ENCODE results near the gene CREB3L2. TPM values are rescaled to one million over a fixed set of nuclear protein-coding genes. Genes with fewer than 3 reads are reported as not detected.
A peak's percentile ranks its signal among the peaks of the same experiment; 100 is the strongest.

Gene CREB3L2
- total and polyA plus RNA-seq, 4 donors = 13.0 to 25.7 (median 19.5) TPM

DNA sequence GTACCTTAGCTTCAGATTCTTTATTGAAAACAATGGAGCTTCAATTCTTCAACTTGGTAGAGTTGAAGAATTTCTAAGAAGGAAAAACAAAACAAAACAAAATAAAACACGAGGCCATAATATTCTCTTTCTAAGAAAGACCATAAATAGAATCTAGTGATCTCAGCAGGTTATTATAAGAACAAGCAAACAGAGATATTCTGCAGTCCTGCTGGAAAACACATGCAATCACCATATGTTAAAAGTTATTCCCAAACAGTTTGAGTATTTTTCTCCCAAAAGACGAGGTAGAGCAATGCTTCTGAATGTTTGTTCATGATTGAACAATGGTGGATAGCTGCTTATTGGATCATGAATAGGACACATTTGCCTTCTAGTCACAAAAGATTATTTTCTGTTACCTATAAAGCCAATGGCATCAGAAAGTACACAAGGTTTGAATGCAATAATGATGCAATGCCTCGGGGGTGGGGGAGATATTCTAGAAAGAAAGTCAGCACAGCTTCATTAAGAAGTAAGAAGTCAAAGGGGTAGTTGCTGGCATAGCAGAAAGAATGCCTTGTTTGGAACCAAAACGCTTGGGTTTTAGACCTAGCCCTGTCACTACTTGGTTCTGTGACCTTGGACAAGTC lies 59.3 kb downstream of the CREB3L2 start:
- WGBS (ENCODE audit: insufficient coverage) = 83% methylated on average over 2 of the region's 4 CpGs
- Histone ChIP-seq H3K9me3 (ENCODE audit: control insufficient read depth, insufficient read depth, low read length) (no peaks in the 10 kb centered on the region), H3K36me3 (ENCODE audit: control insufficient read depth, insufficient read depth, low read length) (no peaks in the 10 kb centered on the region), H3K27me3 (ENCODE audit: control insufficient read depth, insufficient read depth, low read length) (no peaks in the 10 kb centered on the region), H3K4me1 (ENCODE audit: control insufficient read depth, insufficient read depth, low read length) (no peaks in the 10 kb centered on the region), H3K4me3 (ENCODE audit: low read depth, low read length) (no peak overlapping the region), H3K27ac (ENCODE audit: low read depth, low read length) (peak overlapping the region; percentile 70)
- DNase-seq (ENCODE audit: low read depth in 4 of 6, low spot score in 6 of 6) = no peak

DNA sequence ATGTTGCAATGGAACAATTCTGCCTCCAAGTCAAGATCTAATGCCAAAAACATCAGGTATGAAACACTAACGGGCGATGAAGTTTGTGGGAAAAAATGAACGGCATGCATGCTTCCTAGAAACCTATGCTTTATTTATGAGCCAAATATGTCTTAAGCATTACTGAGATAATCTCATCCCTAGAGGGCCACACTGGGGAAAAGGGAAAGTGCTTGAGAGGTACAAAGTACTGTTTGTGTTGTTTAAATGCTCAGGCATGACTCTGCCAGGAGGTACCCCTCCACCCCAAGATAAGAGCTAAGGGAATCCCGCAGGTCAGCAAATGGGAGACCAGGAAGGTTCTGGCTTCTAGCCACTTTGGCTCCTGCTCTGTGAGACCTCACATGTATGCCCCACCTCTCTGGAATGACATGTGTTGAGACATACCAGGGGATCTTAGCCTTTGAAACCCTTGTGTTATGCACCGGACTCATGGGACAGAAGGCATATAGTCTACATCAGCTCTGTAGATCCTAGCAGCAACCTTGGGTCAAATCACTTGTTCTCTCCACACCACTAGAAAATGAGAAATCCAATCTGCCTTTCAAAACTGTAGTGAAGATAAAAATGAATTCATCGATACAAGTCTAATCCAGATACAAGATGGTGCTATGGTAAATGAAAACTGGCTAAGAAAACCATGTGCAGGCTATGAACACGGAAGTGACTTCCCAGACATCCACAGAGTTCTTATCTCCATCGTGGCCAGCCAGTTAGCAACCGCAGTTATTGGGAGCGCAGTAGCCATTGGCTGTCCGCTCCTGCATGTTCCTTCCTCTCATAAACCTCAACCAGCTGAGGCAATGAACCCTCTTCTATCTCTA lies 61.0 kb downstream of the CREB3L2 start:
- H3K4me1 ChIP-seq (ENCODE audit: control insufficient read depth, insufficient read depth, low read length) = peaks cover 9% of the 10 kb centered on the region
- no peak for DNase-seq (ENCODE audit: low read depth in 4 of 6, low spot score in 6 of 6)

DNA sequence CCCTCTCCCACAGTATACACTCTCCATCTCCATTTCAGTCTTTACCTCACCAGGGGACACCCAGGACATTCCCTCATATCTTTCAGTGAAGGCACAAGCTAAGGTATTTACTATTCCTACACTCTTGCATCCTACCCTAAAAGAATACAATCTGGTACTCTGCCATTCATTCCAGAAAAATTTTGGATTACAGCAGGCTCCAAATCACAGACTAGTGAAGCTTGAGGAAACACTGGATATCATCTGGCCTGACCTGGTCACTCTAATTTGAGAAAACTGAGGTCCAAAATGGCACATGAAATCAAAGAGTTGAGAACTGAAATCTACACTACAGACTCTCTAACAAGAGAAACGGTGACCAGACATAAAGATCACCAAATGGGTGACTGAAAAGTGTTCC lies 61.7 kb downstream of the CREB3L2 start:
- H3K27me3 ChIP-seq (ENCODE audit: control insufficient read depth, insufficient read depth, low read length) = no peaks in the 10 kb centered on the region
- WGBS (ENCODE audit: insufficient coverage) = 100% methylated on average over 1 of the region's 1 CpG
- no peaks in the 10 kb centered on the region for H3K9me3 ChIP-seq (ENCODE audit: control insufficient read depth, insufficient read depth, low read length)
- no peaks in the 10 kb centered on the region for H3K36me3 ChIP-seq (ENCODE audit: control insufficient read depth, insufficient read depth, low read length)
- no peak for DNase-seq (ENCODE audit: low read depth in 4 of 6, low spot score in 6 of 6)
- no peak overlapping the region for H3K27ac ChIP-seq (ENCODE audit: low read depth, low read length)
- H3K4me1 ChIP-seq (ENCODE audit: control insufficient read depth, insufficient read depth, low read length) = peaks cover 9% of the 10 kb centered on the region
- H3K4me3 ChIP-seq (ENCODE audit: low read depth, low read length) = no peak overlapping the region

More for the DNA sequence above, 61.0 kb downstream of the CREB3L2 start:
- Histone ChIP-seq H3K4me3 (ENCODE audit: low read depth, low read length) (no peak overlapping the region), H3K9me3 (ENCODE audit: control insufficient read depth, insufficient read depth, low read length) (no peaks in the 10 kb centered on the region), H3K36me3 (ENCODE audit: control insufficient read depth, insufficient read depth, low read length) (no peaks in the 10 kb centered on the region), H3K27ac (ENCODE audit: low read depth, low read length) (no peak overlapping the region), H3K27me3 (ENCODE audit: control insufficient read depth, insufficient read depth, low read length) (no peaks in the 10 kb centered on the region)
- WGBS (ENCODE audit: insufficient coverage) = 100% methylated on average over 6 of the region's 11 CpGs

DNA sequence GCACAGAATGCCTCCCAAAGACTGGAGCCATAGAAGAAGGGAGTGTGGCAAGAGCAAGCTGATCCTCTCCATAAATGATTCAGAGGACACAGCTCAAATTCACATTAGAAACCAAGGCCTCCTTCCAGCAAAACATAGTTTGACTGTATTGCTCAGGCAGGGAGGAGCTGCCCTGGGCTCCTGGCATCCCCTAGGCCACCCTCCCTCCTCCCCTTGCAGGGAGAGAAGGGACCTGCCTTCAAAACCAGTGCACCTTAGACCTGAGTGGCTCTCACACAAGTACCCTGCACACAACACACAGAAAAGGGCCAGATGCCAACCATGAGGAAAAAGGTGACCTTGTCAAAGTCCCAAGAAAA lies 64.7 kb downstream of the CREB3L2 start:
- Histone ChIP-seq H3K27me3 (ENCODE audit: control insufficient read depth, insufficient read depth, low read length) (no peaks in the 10 kb centered on the region), H3K36me3 (ENCODE audit: control insufficient read depth, insufficient read depth, low read length) (no peaks in the 10 kb centered on the region), H3K9me3 (ENCODE audit: control insufficient read depth, insufficient read depth, low read length) (no peaks in the 10 kb centered on the region), H3K4me1 (ENCODE audit: control insufficient read depth, insufficient read depth, low read length) (peaks cover 9% of the 10 kb centered on the region), H3K27ac (ENCODE audit: low read depth, low read length) (no peak overlapping the region), H3K4me3 (ENCODE audit: low read depth, low read length) (no peak overlapping the region)
- peak in 1 of 6 donors; percentile 3 for DNase-seq (ENCODE audit: low read depth in 4 of 6, low spot score in 6 of 6)

DNA sequence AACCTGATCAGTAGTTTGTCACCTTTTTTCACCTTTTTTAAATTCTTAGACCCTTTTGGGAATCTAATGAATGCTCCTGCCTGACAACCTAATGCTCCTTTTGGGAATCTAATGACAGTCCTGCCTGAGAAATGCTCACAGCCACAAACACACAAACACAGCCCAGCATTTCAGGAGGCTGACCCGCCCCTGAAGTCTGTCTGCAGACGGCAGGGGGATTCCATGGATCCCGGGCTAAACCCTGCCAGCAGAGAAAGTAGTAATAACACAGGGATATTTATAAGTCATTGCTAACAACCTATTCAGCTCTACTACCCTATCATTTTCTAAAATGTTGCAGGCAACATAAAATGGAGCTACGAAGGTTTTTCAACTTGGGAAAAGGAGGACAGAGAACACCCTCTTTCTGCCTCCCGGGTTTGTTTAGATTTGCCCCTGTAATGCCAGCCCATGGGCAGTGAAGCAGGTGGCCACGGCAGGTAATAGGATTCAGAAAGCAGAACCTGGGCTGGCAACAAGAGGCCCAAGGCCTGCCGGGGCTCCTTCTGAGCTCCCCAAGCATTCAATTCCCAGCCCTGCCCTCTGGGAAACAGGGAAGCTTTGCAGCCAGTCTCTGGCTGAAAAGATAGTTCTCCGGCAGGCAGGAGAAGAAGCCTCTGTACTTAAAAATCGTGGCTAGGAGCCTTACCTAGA lies 65.2 kb downstream of the CREB3L2 start:
- H3K27ac ChIP-seq (ENCODE audit: low read depth, low read length) = no peak overlapping the region
- no peaks in the 10 kb centered on the region for H3K9me3 ChIP-seq (ENCODE audit: control insufficient read depth, insufficient read depth, low read length)
- 62% methylated on average over 8 of the region's 9 CpGs for WGBS (ENCODE audit: insufficient coverage)
- DNase-seq (ENCODE audit: low read depth in 4 of 6, low spot score in 6 of 6) = no peak
- H3K36me3 ChIP-seq (ENCODE audit: control insufficient read depth, insufficient read depth, low read length) = no peaks in the 10 kb centered on the region
- H3K4me3 ChIP-seq (ENCODE audit: low read depth, low read length) = no peak overlapping the region
- H3K27me3 ChIP-seq (ENCODE audit: control insufficient read depth, insufficient read depth, low read length) = no peaks in the 10 kb centered on the region
- H3K4me1 ChIP-seq (ENCODE audit: control insufficient read depth, insufficient read depth, low read length) = peaks cover 9% of the 10 kb centered on the region

DNA sequence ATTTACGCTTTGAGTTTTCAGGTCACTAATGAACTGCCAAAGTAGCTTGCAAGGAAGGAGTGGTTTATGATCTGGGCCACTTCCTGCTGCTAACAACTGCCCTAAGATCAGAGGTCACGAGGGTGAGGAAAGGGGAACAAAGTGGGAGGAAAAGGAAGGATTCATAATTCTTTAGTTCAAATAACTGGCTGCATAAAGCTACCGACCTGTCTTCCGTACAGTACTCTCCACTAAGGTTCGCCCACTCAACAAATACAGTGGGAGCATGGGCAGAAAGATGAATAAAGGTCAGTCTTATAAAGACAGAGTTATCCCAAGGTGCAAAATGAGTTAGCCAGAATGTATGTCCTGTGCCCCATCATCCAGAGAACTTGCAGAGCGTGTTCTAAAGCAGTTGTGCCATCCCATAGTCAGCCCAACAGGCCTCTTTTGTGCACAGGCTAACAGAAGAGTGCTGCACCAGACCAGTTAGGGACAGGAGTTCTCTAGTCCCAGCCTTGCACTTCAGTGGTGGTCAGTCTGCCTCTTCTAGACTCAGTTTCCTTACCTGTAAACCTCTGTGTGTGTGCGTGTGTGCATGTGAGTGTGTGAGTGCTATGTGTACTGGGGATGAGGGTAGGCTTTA lies 65.9 kb downstream of the CREB3L2 start:
- peaks cover 9% of the 10 kb centered on the region for H3K4me1 ChIP-seq (ENCODE audit: control insufficient read depth, insufficient read depth, low read length)
- no peaks in the 10 kb centered on the region for H3K9me3 ChIP-seq (ENCODE audit: control insufficient read depth, insufficient read depth, low read length)
- H3K27me3 ChIP-seq (ENCODE audit: control insufficient read depth, insufficient read depth, low read length) = no peaks in the 10 kb centered on the region
- H3K27ac ChIP-seq (ENCODE audit: low read depth, low read length) = no peak overlapping the region
- no peak for DNase-seq (ENCODE audit: low read depth in 4 of 6, low spot score in 6 of 6)
- WGBS (ENCODE audit: insufficient coverage) = 83% methylated on average over 1 of the region's 7 CpGs
- H3K4me3 ChIP-seq (ENCODE audit: low read depth, low read length) = no peak overlapping the region
- H3K36me3 ChIP-seq (ENCODE audit: control insufficient read depth, insufficient read depth, low read length) = no peaks in the 10 kb centered on the region

DNA sequence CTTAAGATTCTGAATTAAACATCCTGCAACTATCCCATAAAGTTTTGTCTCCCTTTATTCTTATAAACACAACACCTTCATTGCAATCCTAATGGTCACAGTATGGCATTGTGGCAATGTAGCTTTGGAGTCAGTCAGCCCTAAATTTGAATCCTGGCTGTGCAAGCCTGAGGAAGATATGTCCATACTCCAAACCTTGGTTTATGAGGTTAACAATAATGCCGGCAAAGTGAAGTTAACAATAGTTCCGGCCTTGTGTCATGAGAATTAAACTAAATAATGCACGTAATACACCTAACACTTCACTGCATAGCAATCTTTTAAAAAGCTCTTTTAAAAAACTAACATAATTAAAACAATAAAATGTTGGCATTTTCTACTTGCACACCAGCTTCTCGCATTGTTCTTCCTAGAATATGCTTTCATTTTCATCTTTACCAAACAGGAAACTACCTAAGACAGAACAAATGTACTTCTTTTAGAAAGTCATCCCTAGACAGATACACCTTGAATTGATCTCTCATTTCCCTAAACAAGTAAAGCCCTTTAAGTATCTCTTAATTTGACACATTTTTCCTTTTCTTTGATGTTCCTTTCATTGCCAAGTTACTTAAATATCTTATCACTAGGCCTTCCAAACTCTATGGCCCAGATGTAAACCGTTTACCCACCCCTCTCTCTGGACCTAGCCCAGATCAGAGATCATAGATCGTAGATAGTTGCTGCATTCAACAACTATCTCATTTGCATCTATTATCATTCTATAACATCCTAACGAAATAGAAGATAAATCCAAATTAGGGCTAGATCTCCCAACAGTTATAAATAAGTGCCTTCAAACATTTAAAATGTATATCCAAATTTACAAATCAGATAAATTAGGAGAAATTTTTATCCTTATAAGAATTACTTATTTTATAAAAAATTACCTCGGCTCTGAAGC lies 66.7 kb downstream of the CREB3L2 start:
- H3K4me1 ChIP-seq (ENCODE audit: control insufficient read depth, insufficient read depth, low read length) = peaks cover 9% of the 10 kb centered on the region
- H3K27me3 ChIP-seq (ENCODE audit: control insufficient read depth, insufficient read depth, low read length) = no peaks in the 10 kb centered on the region
- H3K36me3 ChIP-seq (ENCODE audit: control insufficient read depth, insufficient read depth, low read length) = no peaks in the 10 kb centered on the region
- no peak overlapping the region for H3K4me3 ChIP-seq (ENCODE audit: low read depth, low read length)
- H3K27ac ChIP-seq (ENCODE audit: low read depth, low read length) = no peak overlapping the region
- WGBS (ENCODE audit: insufficient coverage) = 84% methylated on average over 4 of the region's 8 CpGs
- H3K9me3 ChIP-seq (ENCODE audit: control insufficient read depth, insufficient read depth, low read length) = no peaks in the 10 kb centered on the region
- DNase-seq (ENCODE audit: low read depth in 4 of 6, low spot score in 6 of 6) = no peak

DNA sequence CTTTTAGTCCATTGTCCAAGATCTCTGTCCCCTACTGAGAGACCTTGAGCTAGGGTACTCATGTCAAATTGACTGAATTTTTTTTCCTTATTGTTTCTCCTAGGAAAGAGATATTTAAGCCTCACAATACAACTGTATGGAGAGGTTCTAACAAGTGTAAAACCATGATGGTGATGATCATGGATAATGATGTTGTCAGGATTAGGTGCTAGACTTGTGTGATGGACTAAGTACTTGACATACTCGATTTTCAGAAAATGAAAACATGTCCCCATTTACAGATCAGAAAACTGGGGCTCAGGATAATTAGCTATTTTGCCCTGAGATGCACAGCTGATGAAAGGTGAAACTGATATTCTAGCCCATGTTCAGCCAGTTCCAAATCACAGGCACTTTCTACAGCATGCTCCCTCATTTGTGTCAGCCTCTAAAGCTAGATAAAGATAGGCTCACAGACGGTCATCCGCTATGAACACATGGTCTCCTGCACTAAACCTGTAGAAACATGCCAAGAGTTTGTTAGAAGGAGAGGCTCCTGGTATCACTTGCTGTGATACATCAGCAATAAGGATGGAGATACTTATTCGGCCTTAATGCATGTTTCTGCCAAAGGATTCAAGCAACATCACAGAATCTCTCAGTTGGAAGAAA lies 67.6 kb downstream of the CREB3L2 start:
- H3K9me3 ChIP-seq (ENCODE audit: control insufficient read depth, insufficient read depth, low read length) = no peaks in the 10 kb centered on the region
- H3K27me3 ChIP-seq (ENCODE audit: control insufficient read depth, insufficient read depth, low read length) = no peaks in the 10 kb centered on the region
- no peak for DNase-seq (ENCODE audit: low read depth in 4 of 6, low spot score in 6 of 6)
- no peak overlapping the region for H3K27ac ChIP-seq (ENCODE audit: low read depth, low read length)
- H3K36me3 ChIP-seq (ENCODE audit: control insufficient read depth, insufficient read depth, low read length) = no peaks in the 10 kb centered on the region
- no peak overlapping the region for H3K4me3 ChIP-seq (ENCODE audit: low read depth, low read length)
- peaks cover 9% of the 10 kb centered on the region for H3K4me1 ChIP-seq (ENCODE audit: control insufficient read depth, insufficient read depth, low read length)
- 100% methylated on average over 1 of the region's 4 CpGs for WGBS (ENCODE audit: insufficient coverage)

All from spinal cord (tissue), 10 donors.